GM12801 (cell line): ENCODE data around the gene CD82.

Source experiments
- TF ChIP-seq, protein P1 (sequence below): IDR thresholded peaks from one replicate; pipeline ENCODE4 v1.5.1; 2011; ENCODE audit warnings: control low read depth; ENCODE audit not compliant: insufficient read length; ENCODE audit errors: extremely low read depth

CD82 gene

DNA sequence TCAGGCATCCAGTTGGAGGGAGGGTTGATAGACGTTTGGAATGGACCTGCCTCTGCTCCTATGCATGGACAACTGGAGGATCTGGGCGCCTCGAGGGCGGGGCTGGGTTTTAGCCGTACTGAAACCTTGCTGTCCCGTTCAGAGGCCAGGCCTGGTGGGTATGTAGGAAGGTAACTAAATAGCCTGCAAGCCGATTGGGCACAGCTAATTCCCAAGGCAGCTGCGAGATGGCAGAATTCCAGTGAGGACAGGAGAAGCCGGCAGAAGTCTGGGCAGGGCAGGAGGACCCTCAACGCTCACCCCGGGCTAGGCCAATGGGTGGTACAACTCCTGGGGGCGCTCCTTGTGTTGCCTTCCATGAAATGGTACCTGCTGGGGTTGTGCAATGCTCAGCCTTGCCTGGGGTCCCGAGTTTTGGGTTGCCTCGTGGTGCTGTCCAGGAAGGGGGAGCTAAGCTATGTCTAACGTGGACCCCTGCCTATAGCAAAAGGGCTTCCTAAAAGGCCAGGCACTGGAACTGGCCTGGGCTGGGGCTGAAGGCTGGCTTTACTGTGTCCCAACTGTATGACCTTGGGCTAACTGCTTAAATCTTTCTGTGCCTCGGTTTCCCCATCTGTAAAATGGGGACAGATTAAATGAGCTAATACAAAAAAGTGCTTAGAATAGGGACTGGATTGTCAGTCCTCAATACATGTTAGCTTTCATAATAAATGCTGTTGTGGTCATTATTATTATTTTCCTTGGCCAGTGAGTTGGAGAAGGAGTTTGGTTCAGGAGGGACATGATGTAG is 30.1 kb upstream of the CD82 start:
- TF ChIP-seq, protein P1, sequence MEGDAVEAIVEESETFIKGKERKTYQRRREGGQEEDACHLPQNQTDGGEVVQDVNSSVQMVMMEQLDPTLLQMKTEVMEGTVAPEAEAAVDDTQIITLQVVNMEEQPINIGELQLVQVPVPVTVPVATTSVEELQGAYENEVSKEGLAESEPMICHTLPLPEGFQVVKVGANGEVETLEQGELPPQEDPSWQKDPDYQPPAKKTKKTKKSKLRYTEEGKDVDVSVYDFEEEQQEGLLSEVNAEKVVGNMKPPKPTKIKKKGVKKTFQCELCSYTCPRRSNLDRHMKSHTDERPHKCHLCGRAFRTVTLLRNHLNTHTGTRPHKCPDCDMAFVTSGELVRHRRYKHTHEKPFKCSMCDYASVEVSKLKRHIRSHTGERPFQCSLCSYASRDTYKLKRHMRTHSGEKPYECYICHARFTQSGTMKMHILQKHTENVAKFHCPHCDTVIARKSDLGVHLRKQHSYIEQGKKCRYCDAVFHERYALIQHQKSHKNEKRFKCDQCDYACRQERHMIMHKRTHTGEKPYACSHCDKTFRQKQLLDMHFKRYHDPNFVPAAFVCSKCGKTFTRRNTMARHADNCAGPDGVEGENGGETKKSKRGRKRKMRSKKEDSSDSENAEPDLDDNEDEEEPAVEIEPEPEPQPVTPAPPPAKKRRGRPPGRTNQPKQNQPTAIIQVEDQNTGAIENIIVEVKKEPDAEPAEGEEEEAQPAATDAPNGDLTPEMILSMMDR = no peak

GRCh38 chr11:44536788-44537516 is 28.5 kb upstream of the CD82 start:
- TF ChIP-seq, protein P1 = no peak

GRCh38 chr11:44537679-44538078 is 27.8 kb upstream of the CD82 start:
- TF ChIP-seq, protein P1 = no peak

DNA sequence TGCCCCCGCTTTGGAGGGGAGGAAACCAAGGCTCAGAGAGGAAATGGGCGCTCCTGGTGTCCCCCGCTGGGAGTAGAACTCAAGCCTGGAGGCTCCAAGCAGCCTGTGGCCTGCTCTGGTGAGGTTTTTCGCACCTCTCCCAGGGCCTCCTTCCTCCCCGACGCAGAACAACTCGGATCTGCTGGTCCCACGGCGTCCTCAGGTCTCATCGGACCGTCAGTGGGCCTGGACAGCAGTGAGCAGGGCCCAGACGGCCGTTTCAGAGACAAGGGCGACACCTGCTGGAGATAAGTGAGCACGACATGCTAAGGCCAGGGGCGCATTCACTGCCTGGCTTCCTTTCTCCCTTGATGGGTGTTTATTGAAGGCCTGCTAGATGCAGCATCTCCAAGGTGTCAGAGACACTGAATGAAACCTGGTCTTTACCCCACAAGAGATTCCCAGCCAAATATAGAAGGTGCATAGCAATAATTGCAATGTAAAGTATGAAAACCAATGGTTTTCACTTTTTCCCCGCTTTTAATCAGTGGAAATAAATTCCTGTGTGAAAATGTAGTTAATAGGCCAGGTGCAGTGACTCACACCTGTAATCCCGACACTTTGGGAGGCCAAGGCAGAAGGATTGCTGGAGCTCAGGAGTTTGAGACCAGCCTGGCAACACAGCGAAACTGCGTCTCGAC is 26.9 kb upstream of the CD82 start:
- TF ChIP-seq, protein P1 = no peak

- TF ChIP-seq, protein P1 = no peak
These were observed 25.5 kb upstream of the CD82 start for GRCh38 chr11:44539971-44540370.

GRCh38 chr11:44540667-44541066 is 24.8 kb upstream of the CD82 start:
- TF ChIP-seq, protein P1 = no peak

DNA sequence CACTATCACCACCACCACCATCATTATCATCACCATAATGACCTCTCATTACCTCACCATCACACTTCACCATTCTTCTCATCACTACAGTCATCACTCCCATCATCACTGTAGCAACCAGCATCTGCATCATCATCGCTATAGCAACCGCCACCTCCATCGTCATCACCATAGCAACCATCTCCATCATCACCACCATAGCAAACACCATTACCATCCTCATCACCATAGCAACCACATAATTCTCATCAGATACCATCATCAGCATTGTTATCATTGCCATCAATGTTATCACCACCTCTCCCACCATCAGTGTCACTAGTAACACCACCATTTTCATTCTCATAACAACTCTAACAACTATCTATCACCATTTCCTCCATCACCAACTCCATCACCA is 23.1 kb upstream of the CD82 start:
- TF ChIP-seq, protein P1 = no peak
